ENCODE results near the gene PLA2G4A.

The PLA2G4A gene

GRCh38 chr1:186966456-186966855 is 137.7 kb downstream of the PLA2G4A start:
- no peaks in the 10 kb centered on the region for H3K27me3 ChIP-seq (ENCODE audit: insufficient read depth, low read length)
- H3K4me1 ChIP-seq (ENCODE audit: insufficient read depth, low read length, severe bottlenecking), result no peaks in the 10 kb centered on the region
- no peak overlapping the region for H3K4me2 ChIP-seq (ENCODE audit: low read length)
- no peak overlapping the region for H3K27ac ChIP-seq (ENCODE audit: low read depth, low read length, poor library complexity, severe bottlenecking)
- H3K9me3 ChIP-seq (ENCODE audit: low read length), result no peaks in the 10 kb centered on the region
- no peaks in the 10 kb centered on the region for H3K36me3 ChIP-seq (ENCODE audit: insufficient read depth, low read length)
- TF ChIP-seq, protein P1, sequence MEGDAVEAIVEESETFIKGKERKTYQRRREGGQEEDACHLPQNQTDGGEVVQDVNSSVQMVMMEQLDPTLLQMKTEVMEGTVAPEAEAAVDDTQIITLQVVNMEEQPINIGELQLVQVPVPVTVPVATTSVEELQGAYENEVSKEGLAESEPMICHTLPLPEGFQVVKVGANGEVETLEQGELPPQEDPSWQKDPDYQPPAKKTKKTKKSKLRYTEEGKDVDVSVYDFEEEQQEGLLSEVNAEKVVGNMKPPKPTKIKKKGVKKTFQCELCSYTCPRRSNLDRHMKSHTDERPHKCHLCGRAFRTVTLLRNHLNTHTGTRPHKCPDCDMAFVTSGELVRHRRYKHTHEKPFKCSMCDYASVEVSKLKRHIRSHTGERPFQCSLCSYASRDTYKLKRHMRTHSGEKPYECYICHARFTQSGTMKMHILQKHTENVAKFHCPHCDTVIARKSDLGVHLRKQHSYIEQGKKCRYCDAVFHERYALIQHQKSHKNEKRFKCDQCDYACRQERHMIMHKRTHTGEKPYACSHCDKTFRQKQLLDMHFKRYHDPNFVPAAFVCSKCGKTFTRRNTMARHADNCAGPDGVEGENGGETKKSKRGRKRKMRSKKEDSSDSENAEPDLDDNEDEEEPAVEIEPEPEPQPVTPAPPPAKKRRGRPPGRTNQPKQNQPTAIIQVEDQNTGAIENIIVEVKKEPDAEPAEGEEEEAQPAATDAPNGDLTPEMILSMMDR (IDR thresholded peaks at IDR 0.05; ENCODE audit: low read length), result no peak
- TF ChIP-seq EZH2 (IDR thresholded peaks at IDR 0.05; ENCODE audit: borderline replicate concordance, low read length), result no peak
- no peaks in the 10 kb centered on the region for H3K9me2 ChIP-seq (ENCODE audit: low read depth, low read length)
- no peaks in the 10 kb centered on the region for H4K20me1 ChIP-seq (ENCODE audit: insufficient read depth, low read length)
- H3K79me2 ChIP-seq (ENCODE audit: insufficient read depth, low read length), result no peaks in the 10 kb centered on the region
- no peak overlapping the region for H2AFZ ChIP-seq (ENCODE audit: low read length)
- H3K4me3 ChIP-seq (ENCODE audit: low read depth, low read length, poor library complexity, severe bottlenecking), result no peak overlapping the region
- H3K9ac ChIP-seq (ENCODE audit: low read length), result no peak overlapping the region
- no peaks in the 10 kb centered on the region for H3F3A ChIP-seq (ENCODE audit: insufficient read depth, low read length)

GRCh38 chr1:186967656-186968394 is 139.1 kb downstream of the PLA2G4A start:
- Histone ChIP-seq H3K9me3 (ENCODE audit: low read length) (no peaks in the 10 kb centered on the region), H3K36me3 (ENCODE audit: insufficient read depth, low read length) (no peaks in the 10 kb centered on the region), H3K27ac (ENCODE audit: low read depth, low read length, poor library complexity, severe bottlenecking) (no peak overlapping the region), H2AFZ (ENCODE audit: low read length) (no peak overlapping the region), H3K27me3 (ENCODE audit: insufficient read depth, low read length) (no peaks in the 10 kb centered on the region), H4K20me1 (ENCODE audit: insufficient read depth, low read length) (no peaks in the 10 kb centered on the region), H3K4me3 (ENCODE audit: low read depth, low read length, poor library complexity, severe bottlenecking) (no peak overlapping the region), H3K9ac (ENCODE audit: low read length) (no peak overlapping the region), H3K4me1 (ENCODE audit: insufficient read depth, low read length, severe bottlenecking) (no peaks in the 10 kb centered on the region), H3K79me2 (ENCODE audit: insufficient read depth, low read length) (no peaks in the 10 kb centered on the region), H3K4me2 (ENCODE audit: low read length) (no peak overlapping the region), H3K9me2 (ENCODE audit: low read depth, low read length) (no peaks in the 10 kb centered on the region), H3F3A (ENCODE audit: insufficient read depth, low read length) (no peaks in the 10 kb centered on the region)
- TF ChIP-seq, protein P1 (IDR thresholded peaks at IDR 0.05; ENCODE audit: low read length), result no peak
- no peak for TF ChIP-seq EZH2 (IDR thresholded peaks at IDR 0.05; ENCODE audit: borderline replicate concordance, low read length)

- Histone ChIP-seq H4K20me1 (ENCODE audit: insufficient read depth, low read length) (no peaks in the 10 kb centered on the region), H3K4me2 (ENCODE audit: low read length) (no peak overlapping the region), H3K4me1 (ENCODE audit: insufficient read depth, low read length, severe bottlenecking) (no peaks in the 10 kb centered on the region), H3K36me3 (ENCODE audit: insufficient read depth, low read length) (no peaks in the 10 kb centered on the region), H3K27ac (ENCODE audit: low read depth, low read length, poor library complexity, severe bottlenecking) (no peak overlapping the region), H3K27me3 (ENCODE audit: insufficient read depth, low read length) (no peaks in the 10 kb centered on the region), H3F3A (ENCODE audit: insufficient read depth, low read length) (no peaks in the 10 kb centered on the region), H3K79me2 (ENCODE audit: insufficient read depth, low read length) (no peaks in the 10 kb centered on the region), H3K4me3 (ENCODE audit: low read depth, low read length, poor library complexity, severe bottlenecking) (no peak overlapping the region), H2AFZ (ENCODE audit: low read length) (no peak overlapping the region), H3K9me3 (ENCODE audit: low read length) (no peaks in the 10 kb centered on the region), H3K9ac (ENCODE audit: low read length) (no peak overlapping the region), H3K9me2 (ENCODE audit: low read depth, low read length) (no peaks in the 10 kb centered on the region)
- no peak for TF ChIP-seq EZH2 (IDR thresholded peaks at IDR 0.05; ENCODE audit: borderline replicate concordance, low read length)
- TF ChIP-seq, protein P1 (IDR thresholded peaks at IDR 0.05; ENCODE audit: low read length), result no peak
These were observed 146.0 kb downstream of the PLA2G4A start for GRCh38 chr1:186974774-186975181.

Measured in OCI-LY1 (cell line).